SU-DHL-6 (cell line): Measurements from ENCODE around the gene ZNF775.
A peak's percentile ranks its signal among the peaks of the same experiment; 100 is the strongest.

Experiments used
- H2AFZ ChIP-seq: fragments of 200-600 bp; sonication (generic); 2 replicates; pipeline ENCODE4 v1.6.1; 2014; ENCODE audit warnings: low read depth, mild to moderate bottlenecking, moderate library complexity, mixed read lengths, antibody characterized with exemption, low read length; ENCODE audit not compliant: severe bottlenecking
- H3F3A ChIP-seq: fragments of 200-600 bp; shearing (Covaris generic); 2 replicates; pipeline ENCODE4 v1.6.0; 2016; ENCODE audit warnings: antibody characterized with exemption, mild to moderate bottlenecking; ENCODE audit not compliant: insufficient read depth
- H3K27ac ChIP-seq: fragments of 200-600 bp; sonication (generic); 2 replicates; pipeline ENCODE4 v1.5.1; 2016; ENCODE audit warnings: low read depth, mild to moderate bottlenecking, low read length, moderate library complexity, mixed read lengths
- H3K27me3 ChIP-seq: fragments of 200-600 bp; sonication (generic), shearing (Covaris generic); 2 replicates; pipeline ENCODE4 v1.6.0; 2014; ENCODE audit warnings: mild to moderate bottlenecking, low read length
- H3K36me3 ChIP-seq: fragments of 200-600 bp; sonication (generic); 2 replicates; pipeline ENCODE4 v1.6.1; 2014; ENCODE audit warnings: mild to moderate bottlenecking, low read length, mixed read lengths
- H3K4me2 ChIP-seq: fragments of 300-600, 200-600 bp; shearing (Covaris generic), sonication (generic); 2 replicates; pipeline ENCODE4 v1.6.0; 2014; ENCODE audit warnings: low read length, low read depth, mild to moderate bottlenecking; ENCODE audit not compliant: poor library complexity, severe bottlenecking
- H3K4me3 ChIP-seq: fragments of 200-600 bp; sonication (generic); 2 replicates; pipeline ENCODE4 v1.5.1; 2014; ENCODE audit warnings: antibody characterized with exemption, low read length, mild to moderate bottlenecking, mixed read lengths; ENCODE audit not compliant: insufficient read depth, poor library complexity, severe bottlenecking
- H3K79me2 ChIP-seq: fragments of 200-600 bp; sonication (generic); 2 replicates; pipeline ENCODE4 v1.6.1; 2014; ENCODE audit warnings: mild to moderate bottlenecking, low read length, moderate library complexity; ENCODE audit not compliant: insufficient read depth
- H3K9ac ChIP-seq: fragments of 200-600 bp; sonication (generic); 2 replicates; pipeline ENCODE4 v1.7.0; 2014; ENCODE audit warnings: mild to moderate bottlenecking, low read length
- H3K9me2 ChIP-seq: fragments of 200-600 bp; sonication (generic); replicated peaks from 2 replicates; pipeline ENCODE4 v1.6.1; 2014; ENCODE audit warnings: low read length; ENCODE audit not compliant: insufficient read depth
- H3K9me3 ChIP-seq: fragments of 200-600 bp; sonication (generic); 2 replicates; pipeline ENCODE4 v1.6.1; 2014; ENCODE audit warnings: low read length, mixed read lengths; ENCODE audit not compliant: insufficient read depth
- H4K20me1 ChIP-seq: fragments of 200-600 bp; sonication (generic); 2 replicates; pipeline ENCODE4 v1.6.1; 2014; ENCODE audit warnings: low read depth, mild to moderate bottlenecking, antibody characterized with exemption, low read length, moderate library complexity, mixed read lengths
- CTCF ChIP-seq: fragments of 200-600 bp; sonication (generic); IDR thresholded peaks from one replicate; pipeline ENCODE4 v1.5.1; 2017; ENCODE audit warnings: antibody characterized with exemption, mild to moderate bottlenecking, low read length, moderate library complexity; ENCODE audit not compliant: insufficient read depth, poor library complexity, severe bottlenecking
- EZH2phosphoT487 ChIP-seq: fragments of 200-600 bp; sonication (generic), shearing (Covaris generic); conservative IDR thresholded peaks from 2 replicates; pipeline ENCODE4 v1.6.1; 2018; ENCODE audit warnings: mild to moderate bottlenecking, antibody characterized with exemption, low read length, moderate library complexity, mixed read lengths

The ZNF775 gene

GRCh38 chr7:150382123-150382843 is 3.2 kb downstream of the ZNF775 start:
- Histone ChIP-seq H2AFZ (no peak overlapping the region), H3K79me2 (0 out of 2 replicates have a peak, but pooled peaks cover 3% of the 10 kb centered on the region), H3K9me2 (no peaks in the 10 kb centered on the region), H4K20me1 (no peaks in the 10 kb centered on the region), H3K36me3 (no peaks in the 10 kb centered on the region), H3K27me3 (no peaks in the 10 kb centered on the region), H3K9ac (peak overlapping the region; percentile 7; the same call in 1 of the 2 replicates), H3K9me3 (no peaks in the 10 kb centered on the region), H3K4me2 (peak overlapping the region; percentile 32), H3F3A (peaks cover 13% of the 10 kb centered on the region), H3K27ac (peak overlapping the region; percentile 33), H3K4me3 (no peak overlapping the region)
- TF ChIP-seq EZH2phosphoT487 (no peak), CTCF (no peak)

GRCh38 chr7:150382844-150383225 is 3.7 kb downstream of the ZNF775 start:
- Histone ChIP-seq H4K20me1 (no peaks in the 10 kb centered on the region), H2AFZ (no peak overlapping the region), H3K4me3 (no peak overlapping the region), H3K27me3 (no peaks in the 10 kb centered on the region), H3K9me3 (no peaks in the 10 kb centered on the region), H3K36me3 (no peaks in the 10 kb centered on the region), H3K27ac (peak overlapping the region; percentile 33), H3K9ac (peak overlapping the region; percentile 7; the same call in 1 of the 2 replicates), H3K4me2 (peak overlapping the region; percentile 32), H3K9me2 (no peaks in the 10 kb centered on the region), H3K79me2 (0 out of 2 replicates have a peak, but pooled peaks cover 3% of the 10 kb centered on the region), H3F3A (peaks cover 8% of the 10 kb centered on the region)
- TF ChIP-seq EZH2phosphoT487 (no peak), CTCF (no peak)

- no peak overlapping the region for H3K4me2 ChIP-seq
- H3F3A ChIP-seq, result no peaks in the 10 kb centered on the region
- H3K36me3 ChIP-seq, result no peaks in the 10 kb centered on the region
- H3K79me2 ChIP-seq, result 0 out of 2 replicates have a peak, but pooled peaks cover 3% of the 10 kb centered on the region
- no peak overlapping the region for H3K9ac ChIP-seq
- no peaks in the 10 kb centered on the region for H3K27me3 ChIP-seq
- H2AFZ ChIP-seq, result no peak overlapping the region
- H3K27ac ChIP-seq, result no peak overlapping the region
- TF ChIP-seq EZH2phosphoT487 (no peak), CTCF (no peak)
- H3K4me3 ChIP-seq, result no peak overlapping the region
- H4K20me1 ChIP-seq, result no peaks in the 10 kb centered on the region
- no peaks in the 10 kb centered on the region for H3K9me3 ChIP-seq
- no peaks in the 10 kb centered on the region for H3K9me2 ChIP-seq
Measured at GRCh38 chr7:150383710-150384397, 4.7 kb downstream of the ZNF775 start.
